Muscle layer of duodenum (tissue), 2 donors: ENCODE data around the gene CCDC141.
A peak's percentile ranks its signal among the peaks of the same experiment; 100 is the strongest.
"Not testable (repeated sequence)": the region's sequence is repeated elsewhere in the genome, so short reads cannot be mapped to it uniquely, and the experiment has no call there.

Experiments
- H3K27ac ChIP-seq: one replicate; pipeline ENCODE4 v1.7.0; 2013; ENCODE audit warnings: mild to moderate bottlenecking, low read length
- H3K27me3 ChIP-seq: one replicate; pipeline ENCODE4 v1.7.0; 2013; ENCODE audit warnings: low read depth, mild to moderate bottlenecking, control low read depth, low read length
- H3K36me3 ChIP-seq, 2 donors: one replicate each; pipeline ENCODE4 v1.7.0; 2013; ENCODE audit warnings: low read length in 2 of 2, control low read depth in 1 of 2, mild to moderate bottlenecking in 1 of 2; ENCODE audit not compliant: insufficient read depth in 2 of 2, control insufficient read depth in 1 of 2
- H3K4me1 ChIP-seq, 2 donors: one replicate each; pipeline ENCODE4 v1.7.0; 2013; ENCODE audit warnings: low read length in 2 of 2, mild to moderate bottlenecking in 2 of 2, control low read depth in 1 of 2, moderate library complexity in 1 of 2; ENCODE audit not compliant: insufficient read depth in 2 of 2, control insufficient read depth in 1 of 2
- H3K4me3 ChIP-seq, 2 donors: one replicate each; pipeline ENCODE4 v1.7.0; 2013; ENCODE audit warnings: low read length in 2 of 2, low read depth in 1 of 2, mild to moderate bottlenecking in 1 of 2
- H3K9me3 ChIP-seq, 2 donors: one replicate each; pipeline ENCODE4 v1.7.0; 2013; ENCODE audit warnings: low read length in 2 of 2, control low read depth in 1 of 2, mild to moderate bottlenecking in 1 of 2; ENCODE audit not compliant: control insufficient read depth in 1 of 2
- donor health status: healthy.

Gene CCDC141, protein sequence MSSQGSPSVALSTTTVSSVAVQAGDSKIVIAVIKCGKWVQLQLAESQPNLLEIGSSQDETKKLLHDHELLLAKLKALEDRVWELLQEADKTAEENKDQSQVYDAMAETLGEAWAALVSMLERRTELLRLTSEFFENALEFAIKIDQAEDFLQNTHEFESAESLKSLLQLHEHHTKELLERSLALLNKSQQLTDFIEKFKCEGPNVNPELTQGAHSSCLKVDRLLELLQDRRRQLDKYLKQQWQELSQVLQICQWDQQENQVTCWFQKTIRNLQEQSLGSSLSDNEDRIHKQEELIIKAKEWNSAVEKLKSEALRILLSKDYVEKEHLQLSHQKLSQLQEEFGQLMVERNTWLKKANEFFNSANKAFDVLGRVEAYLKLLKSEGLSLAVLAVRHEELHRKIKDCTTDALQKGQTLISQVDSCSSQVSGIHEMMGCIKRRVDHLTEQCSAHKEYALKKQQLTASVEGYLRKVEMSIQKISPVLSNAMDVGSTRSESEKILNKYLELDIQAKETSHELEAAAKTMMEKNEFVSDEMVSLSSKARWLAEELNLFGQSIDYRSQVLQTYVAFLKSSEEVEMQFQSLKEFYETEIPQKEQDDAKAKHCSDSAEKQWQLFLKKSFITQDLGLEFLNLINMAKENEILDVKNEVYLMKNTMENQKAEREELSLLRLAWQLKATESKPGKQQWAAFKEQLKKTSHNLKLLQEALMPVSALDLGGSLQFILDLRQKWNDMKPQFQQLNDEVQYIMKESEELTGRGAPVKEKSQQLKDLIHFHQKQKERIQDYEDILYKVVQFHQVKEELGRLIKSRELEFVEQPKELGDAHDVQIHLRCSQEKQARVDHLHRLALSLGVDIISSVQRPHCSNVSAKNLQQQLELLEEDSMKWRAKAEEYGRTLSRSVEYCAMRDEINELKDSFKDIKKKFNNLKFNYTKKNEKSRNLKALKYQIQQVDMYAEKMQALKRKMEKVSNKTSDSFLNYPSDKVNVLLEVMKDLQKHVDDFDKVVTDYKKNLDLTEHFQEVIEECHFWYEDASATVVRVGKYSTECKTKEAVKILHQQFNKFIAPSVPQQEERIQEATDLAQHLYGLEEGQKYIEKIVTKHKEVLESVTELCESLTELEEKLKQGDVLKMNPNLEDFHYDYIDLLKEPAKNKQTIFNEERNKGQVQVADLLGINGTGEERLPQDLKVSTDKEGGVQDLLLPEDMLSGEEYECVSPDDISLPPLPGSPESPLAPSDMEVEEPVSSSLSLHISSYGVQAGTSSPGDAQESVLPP (N-terminal part only)

DNA sequence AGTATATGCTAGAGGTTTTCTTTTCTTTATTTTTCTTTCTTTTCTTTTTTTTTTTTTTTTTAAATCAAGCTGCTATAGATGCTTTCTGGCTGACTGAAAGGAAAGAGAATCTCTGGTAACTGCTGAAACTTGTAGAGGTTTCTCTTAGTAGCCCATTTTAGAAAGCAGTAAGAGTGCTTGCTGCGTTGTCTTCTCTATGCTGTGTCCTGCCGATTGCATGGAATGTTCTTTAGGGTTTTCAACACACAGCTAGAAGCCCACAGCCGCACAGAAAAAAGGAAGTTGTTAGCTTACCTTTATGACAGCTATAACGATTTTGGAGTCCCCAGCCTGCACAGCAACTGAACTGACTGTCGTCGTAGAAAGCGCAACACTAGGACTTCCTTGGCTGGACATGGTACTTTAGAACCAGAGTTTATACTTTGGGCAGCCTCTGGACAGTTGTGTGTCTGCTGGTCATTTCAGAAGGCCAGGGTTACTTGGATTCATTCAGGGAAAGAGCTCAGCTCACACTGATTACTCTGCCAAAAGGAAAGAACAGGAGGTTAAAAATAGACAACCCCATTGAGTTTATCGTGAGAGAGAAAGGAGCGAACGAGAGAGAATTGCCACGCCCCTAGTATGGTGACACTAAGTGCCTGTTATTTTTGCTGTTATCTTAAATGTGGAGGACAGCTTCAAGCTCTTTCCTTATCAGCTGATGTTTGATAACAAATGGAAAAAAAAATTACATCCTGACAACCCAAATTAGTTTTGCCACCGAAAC is at the start of gene CCDC141:
Gene CCDC141, minus strand, starts transcription at position 592 of the 766 bp plus-strand sequence. Its CDS starts 196 bp downstream, at position 396.
- peak within 1 kb of the TSS; percentile 28 to 47 for H3K4me3 ChIP-seq
- H3K27me3 ChIP-seq: no peaks in the 10 kb centered on the region
- H3K9me3 ChIP-seq: no peaks in the 10 kb centered on the region
- no peak within 1 kb of the TSS for H3K27ac ChIP-seq
- H3K4me1 ChIP-seq: peaks cover 4 to 21% of the 10 kb centered on the region in 2 donors
- no peaks in the 10 kb centered on the region for H3K36me3 ChIP-seq

DNA sequence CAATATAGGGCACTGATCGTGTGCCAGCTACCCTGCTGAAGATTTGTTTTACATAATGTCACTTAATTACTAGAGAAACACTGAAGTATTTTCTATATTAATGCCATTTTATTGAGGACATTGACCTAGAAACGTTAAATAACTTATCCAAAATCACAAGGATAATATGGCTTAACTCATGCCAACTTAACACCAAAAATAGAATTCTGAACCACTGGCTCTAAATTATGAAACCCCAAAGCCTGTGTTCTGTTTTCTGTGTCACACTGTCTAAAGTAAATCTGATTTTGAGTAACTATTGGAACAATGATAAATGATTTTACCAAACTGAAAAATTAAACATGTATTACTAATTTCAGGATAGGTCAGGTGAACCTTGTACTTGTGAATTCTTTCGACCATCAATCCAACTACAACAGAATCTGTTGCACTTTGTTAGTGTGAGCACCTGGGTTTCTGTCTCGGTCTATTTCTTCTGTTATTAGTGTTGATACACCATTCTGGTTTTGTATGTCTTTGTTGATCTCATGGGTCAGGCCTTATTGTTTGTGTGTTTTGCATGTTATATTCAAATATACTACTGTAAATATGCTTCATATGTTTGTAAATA is 48.2 kb upstream of the CCDC141 start:
- Histone ChIP-seq H3K36me3 (no peaks in the 10 kb centered on the region), H3K9me3 (peaks cover 0 to under 1% of the 10 kb centered on the region in 2 donors), H3K27me3 (no peaks in the 10 kb centered on the region), H3K4me3 (no peak overlapping the region), H3K27ac (no peak overlapping the region), H3K4me1 (no peaks in the 10 kb centered on the region)

DNA sequence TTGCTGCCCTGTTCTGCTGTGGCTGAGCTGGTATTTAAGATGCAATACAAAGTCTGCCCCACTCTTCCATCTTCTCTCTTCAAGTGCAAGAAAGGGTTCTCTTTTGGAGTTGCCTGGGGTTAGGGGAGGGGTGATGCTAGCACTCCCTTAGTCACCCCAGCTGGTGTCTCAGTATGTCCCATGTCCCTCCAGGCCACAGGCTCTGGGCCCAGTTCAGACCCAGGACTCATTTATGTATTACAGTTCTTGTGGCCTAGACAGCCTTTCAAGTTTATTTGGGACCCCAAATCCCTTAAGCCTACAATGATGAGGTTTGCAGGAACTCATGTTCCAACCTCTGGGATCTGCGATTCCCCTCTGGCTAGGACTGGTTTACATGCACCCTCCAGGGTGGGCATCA is 47.2 kb upstream of the CCDC141 start:
- Histone ChIP-seq H3K27ac (no peak overlapping the region), H3K4me1 (no peaks in the 10 kb centered on the region), H3K9me3 (peaks cover 0 to 5% of the 10 kb centered on the region in 2 donors), H3K4me3 (no peak overlapping the region), H3K36me3 (no peaks in the 10 kb centered on the region), H3K27me3 (no peaks in the 10 kb centered on the region)

DNA sequence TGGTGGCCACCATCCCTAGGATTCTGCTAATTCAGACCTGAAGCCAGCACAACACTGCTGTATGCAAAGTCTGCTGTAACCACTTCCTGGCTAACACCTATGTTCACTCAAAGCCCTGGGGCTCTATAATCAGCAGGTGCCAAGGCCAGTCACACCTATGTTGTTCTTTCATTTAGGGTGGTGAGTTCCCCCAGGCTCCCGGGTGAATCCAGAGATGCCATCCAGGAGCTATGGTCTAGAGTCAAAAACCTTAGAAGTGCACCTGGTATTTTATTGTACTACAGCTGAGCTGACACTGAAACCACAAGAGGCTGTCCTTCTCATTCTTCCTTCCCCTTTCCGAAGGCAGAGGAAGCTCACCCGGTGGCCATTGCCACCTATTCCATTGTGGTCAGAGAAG is 46.2 kb upstream of the CCDC141 start:
- Histone ChIP-seq H3K4me1 (no peaks in the 10 kb centered on the region), H3K36me3 (no peaks in the 10 kb centered on the region), H3K4me3 (no peak overlapping the region), H3K27me3 (no peaks in the 10 kb centered on the region), H3K9me3 (peaks cover 0 to 5% of the 10 kb centered on the region in 2 donors), H3K27ac (no peak overlapping the region)

DNA sequence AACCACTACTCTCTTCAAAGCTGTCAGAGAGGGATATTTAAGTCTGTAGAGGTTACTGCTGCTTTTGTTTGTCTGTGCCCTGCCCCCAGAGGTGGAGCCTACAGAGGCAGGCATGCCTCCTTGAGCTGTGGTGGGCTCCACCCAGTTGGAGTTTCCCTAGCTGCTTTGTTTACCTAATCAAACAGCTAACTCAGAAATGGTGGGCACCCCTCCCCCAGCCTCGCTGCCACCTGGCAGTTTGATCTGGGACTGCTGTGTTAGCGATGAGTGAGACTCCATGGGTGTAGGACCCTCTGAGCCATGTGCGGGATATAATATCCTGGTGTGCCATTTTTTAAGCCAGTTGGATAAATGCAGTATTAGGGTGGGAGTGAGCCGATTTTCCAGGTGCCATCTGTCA is 43.0 kb upstream of the CCDC141 start:
- H3K27me3 ChIP-seq, H3K9me3 ChIP-seq, H3K4me1 ChIP-seq, H3K36me3 ChIP-seq, H3K4me3 ChIP-seq, H3K27ac ChIP-seq: not testable (repeated sequence)

DNA sequence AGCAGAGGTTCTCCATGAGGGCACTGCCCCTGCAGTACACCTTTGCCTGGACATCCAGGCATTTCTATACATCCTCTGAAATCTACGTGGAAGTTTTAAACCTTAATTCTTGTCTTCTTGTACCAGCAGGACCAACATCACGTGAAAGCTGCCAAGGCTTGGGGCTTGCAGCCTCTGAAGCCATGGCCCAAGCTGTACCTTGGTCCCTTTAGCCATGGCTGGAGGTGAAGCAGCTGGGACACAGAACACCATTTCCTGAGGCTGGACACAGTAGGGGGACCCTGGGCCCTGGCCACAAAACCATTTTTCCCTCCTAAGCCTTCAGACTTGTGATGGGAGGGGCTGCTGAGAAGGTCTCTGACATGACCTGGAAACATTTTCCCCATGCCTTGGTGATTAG is 32.8 kb upstream of the CCDC141 start:
- H3K4me3 ChIP-seq: no peak overlapping the region
- H3K27ac ChIP-seq: no peak overlapping the region
- H3K27me3 ChIP-seq: no peaks in the 10 kb centered on the region
- H3K4me1 ChIP-seq: no peaks in the 10 kb centered on the region
- no peaks in the 10 kb centered on the region for H3K36me3 ChIP-seq
- H3K9me3 ChIP-seq: no peaks in the 10 kb centered on the region

DNA sequence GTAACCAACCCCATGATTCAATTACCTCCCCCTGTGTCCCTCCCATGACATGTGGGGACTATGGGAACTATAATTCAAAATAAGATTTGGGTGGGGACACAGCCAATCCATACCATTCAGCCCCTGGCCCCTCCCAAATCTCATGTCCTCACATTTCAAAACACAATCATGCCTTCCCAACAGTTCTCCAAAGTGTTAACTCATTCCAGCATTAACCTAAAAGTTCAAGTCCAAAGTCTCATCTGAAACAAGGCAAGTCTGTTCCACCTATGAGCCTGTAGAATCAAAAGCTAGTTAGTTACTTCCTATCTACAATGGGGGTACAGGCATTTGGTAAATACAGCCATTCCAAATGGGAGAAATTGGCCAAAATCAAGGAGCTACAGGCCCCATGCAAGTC is 32.0 kb upstream of the CCDC141 start:
- H3K4me3 ChIP-seq: no peak overlapping the region
- no peak overlapping the region for H3K27ac ChIP-seq
- no peaks in the 10 kb centered on the region for H3K36me3 ChIP-seq
- H3K9me3 ChIP-seq: no peaks in the 10 kb centered on the region
- no peaks in the 10 kb centered on the region for H3K4me1 ChIP-seq
- H3K27me3 ChIP-seq: no peaks in the 10 kb centered on the region

DNA sequence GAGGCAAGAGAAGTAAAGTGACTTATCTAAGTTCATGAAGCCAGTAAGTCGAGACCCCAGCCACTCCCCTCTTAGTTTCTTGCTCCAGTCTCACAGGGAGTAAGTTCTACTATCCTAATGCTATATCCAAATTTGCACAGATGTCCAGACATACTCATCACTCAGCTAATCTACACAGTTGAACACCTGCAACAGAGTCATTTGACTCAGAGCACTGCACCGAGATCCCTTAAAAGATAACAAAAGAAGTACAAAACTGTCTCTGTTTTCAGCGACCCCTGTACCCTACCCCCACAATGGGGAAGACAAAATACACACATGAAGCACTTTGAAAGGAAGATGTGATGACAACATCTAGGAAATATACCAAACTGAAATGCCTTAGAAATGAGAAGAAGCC is 22.6 kb upstream of the CCDC141 start:
- Histone ChIP-seq H3K4me3 (no peak overlapping the region), H3K4me1 (peaks cover 0 to 5% of the 10 kb centered on the region in 2 donors), H3K27me3 (no peaks in the 10 kb centered on the region), H3K36me3 (no peaks in the 10 kb centered on the region), H3K27ac (no peak overlapping the region), H3K9me3 (no peaks in the 10 kb centered on the region)

DNA sequence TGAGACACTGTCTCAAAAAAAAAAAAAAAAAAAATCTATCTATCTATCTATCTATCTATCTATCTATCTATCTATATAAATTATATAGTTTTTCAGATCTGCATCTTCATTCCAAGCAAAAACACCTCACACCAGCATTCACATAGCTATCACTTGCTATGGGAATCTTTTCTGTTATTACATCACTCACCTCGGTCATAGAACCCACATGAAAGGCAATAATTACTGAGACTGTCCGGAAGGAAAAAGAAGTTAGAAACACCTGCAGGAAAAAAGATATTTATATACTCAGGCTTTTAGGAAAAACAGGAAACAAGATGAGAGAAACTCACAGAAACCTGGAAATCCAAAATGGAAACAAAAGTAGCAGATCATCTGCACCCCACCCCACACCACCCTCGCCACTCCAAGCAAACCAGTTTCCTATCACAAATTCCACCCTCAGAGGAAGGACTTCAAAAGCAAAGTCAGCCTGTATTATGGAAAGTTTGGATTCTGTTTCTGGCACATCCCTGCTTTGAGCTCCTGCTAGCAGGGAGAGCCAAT is 21.9 kb upstream of the CCDC141 start:
- H3K9me3 ChIP-seq: no peaks in the 10 kb centered on the region
- no peak overlapping the region for H3K27ac ChIP-seq
- H3K36me3 ChIP-seq: no peaks in the 10 kb centered on the region
- H3K4me3 ChIP-seq: no peak overlapping the region
- peaks cover 0 to 5% of the 10 kb centered on the region in 2 donors for H3K4me1 ChIP-seq
- no peaks in the 10 kb centered on the region for H3K27me3 ChIP-seq

DNA sequence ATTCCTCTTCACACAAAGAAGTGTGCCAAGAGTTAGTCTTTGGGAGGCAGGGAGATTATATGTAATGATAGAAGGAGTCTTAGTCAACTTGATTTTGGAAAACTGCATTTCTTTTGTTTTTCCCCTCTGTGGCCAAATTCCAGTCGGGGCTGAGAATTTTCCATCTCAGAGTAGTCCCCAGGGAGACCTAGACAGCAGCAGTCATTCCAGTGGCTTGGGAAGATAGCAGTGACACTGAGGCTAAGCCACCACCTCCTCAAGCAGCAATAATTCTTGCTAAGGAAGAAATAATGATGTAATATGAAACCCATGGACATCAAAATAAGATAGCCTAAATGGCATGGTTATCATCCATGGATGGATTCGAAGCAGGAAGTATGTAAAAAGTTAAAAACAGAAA is 21.0 kb upstream of the CCDC141 start:
- Histone ChIP-seq H3K4me1 (peaks cover 0 to 5% of the 10 kb centered on the region in 2 donors), H3K9me3 (no peaks in the 10 kb centered on the region), H3K4me3 (no peak overlapping the region), H3K36me3 (no peaks in the 10 kb centered on the region), H3K27ac (no peak overlapping the region), H3K27me3 (no peaks in the 10 kb centered on the region)
